Parathyroid adenoma (tissue), 2 donors: ENCODE data around the gene TTC33.

Source experiments
- H2AFZ ChIP-seq: fragments of 300-600 bp; sonication (generic); one replicate; pipeline ENCODE4 v1.7.0; 2017; ENCODE audit warnings: antibody characterized with exemption, mild to moderate bottlenecking
- H3K27ac ChIP-seq: fragments of 300-600 bp; sonication (generic); one replicate; pipeline ENCODE4 v1.7.0; 2017
- H3K27me3 ChIP-seq: fragments of 300-600 bp; sonication (generic); one replicate; pipeline ENCODE4 v1.7.0; 2017; ENCODE audit warnings: low read length; ENCODE audit not compliant: control insufficient read depth, insufficient read depth
- H3K36me3 ChIP-seq: fragments of 300-600 bp; sonication (generic); one replicate; pipeline ENCODE4 v1.7.0; 2017; ENCODE audit warnings: low read length; ENCODE audit not compliant: control insufficient read depth, insufficient read depth
- H3K4me1 ChIP-seq: fragments of 300-600 bp; sonication (generic); one replicate; pipeline ENCODE4 v1.7.0; 2017; ENCODE audit warnings: control low read depth
- H3K4me2 ChIP-seq: fragments of 300-600 bp; sonication (generic); one replicate; pipeline ENCODE4 v1.7.0; 2017; ENCODE audit warnings: low read length
- H3K4me3 ChIP-seq: fragments of 300-600 bp; sonication (generic); one replicate; pipeline ENCODE4 v1.7.0; 2017; ENCODE audit warnings: low read depth, low read length
- H3K79me2 ChIP-seq: fragments of 300-600 bp; sonication (generic); one replicate; pipeline ENCODE4 v1.7.0; 2017; ENCODE audit warnings: control low read depth
- H3K9ac ChIP-seq: fragments of 300-600 bp; sonication (generic); one replicate; pipeline ENCODE4 v1.7.0; 2017; ENCODE audit warnings: mild to moderate bottlenecking
- H3K9me3 ChIP-seq: fragments of 300-600 bp; sonication (generic); one replicate; pipeline ENCODE4 v1.7.0; 2017; ENCODE audit warnings: low read length; ENCODE audit not compliant: control insufficient read depth
- CTCF ChIP-seq: fragments of 300-600 bp; sonication (generic); IDR thresholded peaks from one replicate; pipeline ENCODE4 v1.7.0; 2017; ENCODE audit warnings: antibody characterized with exemption, mild to moderate bottlenecking
- donor health status: primary hyperparathyroidism.

TTC33 gene

GRCh38 chr5:40778133-40778532 lies 22.4 kb upstream of the TTC33 start:
- H3K79me2 ChIP-seq = peaks cover 6% of the 10 kb centered on the region
- no peak for TF ChIP-seq CTCF
- H3K4me2 ChIP-seq = no peak overlapping the region
- H3K9ac ChIP-seq = no peak overlapping the region
- H3K36me3 ChIP-seq = no peaks in the 10 kb centered on the region
- no peaks in the 10 kb centered on the region for H3K27me3 ChIP-seq
- H3K9me3 ChIP-seq = no peaks in the 10 kb centered on the region
- no peak overlapping the region for H3K4me3 ChIP-seq
- no peak overlapping the region for H3K27ac ChIP-seq
- H3K4me1 ChIP-seq = peaks cover 3% of the 10 kb centered on the region
- H2AFZ ChIP-seq = no peak overlapping the region

GRCh38 chr5:40776658-40776977 lies 20.9 kb upstream of the TTC33 start:
- TF ChIP-seq CTCF = no peak
- H2AFZ ChIP-seq = no peak overlapping the region
- no peak overlapping the region for H3K4me3 ChIP-seq
- H3K27me3 ChIP-seq = no peaks in the 10 kb centered on the region
- no peak overlapping the region for H3K27ac ChIP-seq
- no peak overlapping the region for H3K4me2 ChIP-seq
- H3K9ac ChIP-seq = no peak overlapping the region
- no peaks in the 10 kb centered on the region for H3K9me3 ChIP-seq
- no peaks in the 10 kb centered on the region for H3K4me1 ChIP-seq
- peaks cover 6% of the 10 kb centered on the region for H3K79me2 ChIP-seq
- no peaks in the 10 kb centered on the region for H3K36me3 ChIP-seq

GRCh38 chr5:40775846-40776657 lies 20.3 kb upstream of the TTC33 start:
- Histone ChIP-seq H3K4me1 (no peaks in the 10 kb centered on the region), H3K36me3 (no peaks in the 10 kb centered on the region)

GRCh38 chr5:40775085-40775845 lies 19.5 kb upstream of the TTC33 start:
- no peaks in the 10 kb centered on the region for H3K36me3 ChIP-seq
- no peak overlapping the region for H3K27ac ChIP-seq
- no peak overlapping the region for H3K4me2 ChIP-seq
- no peak overlapping the region for H2AFZ ChIP-seq
- no peaks in the 10 kb centered on the region for H3K9me3 ChIP-seq
- no peaks in the 10 kb centered on the region for H3K27me3 ChIP-seq
- no peaks in the 10 kb centered on the region for H3K4me1 ChIP-seq
- no peak for TF ChIP-seq CTCF
- no peak overlapping the region for H3K9ac ChIP-seq
- no peak overlapping the region for H3K4me3 ChIP-seq
- H3K79me2 ChIP-seq = peaks cover 3% of the 10 kb centered on the region

More at GRCh38 chr5:40775846-40776657, 20.3 kb upstream of the TTC33 start:
- Histone ChIP-seq H2AFZ (no peak overlapping the region), H3K4me2 (no peak overlapping the region), H3K27me3 (no peaks in the 10 kb centered on the region), H3K9me3 (no peaks in the 10 kb centered on the region), H3K79me2 (peaks cover 6% of the 10 kb centered on the region), H3K9ac (no peak overlapping the region), H3K4me3 (no peak overlapping the region), H3K27ac (no peak overlapping the region)
- no peak for TF ChIP-seq CTCF
